WTC11 (cell line): Measurements from ENCODE around the gene ALKBH7. TPM values are rescaled to one million over a fixed set of nuclear protein-coding genes. Genes with fewer than 3 reads are reported as not detected.
A peak's percentile ranks its signal among the peaks of the same experiment; 100 is the strongest.

Source experiments
- ATAC-seq: fragments of 200-7000 bp; cut with Tn5 transposase; 2 replicates; pipeline ENCODE4 v1.10.0; 2021; ENCODE audit warnings: mild to moderate bottlenecking, moderate library complexity
- CTCF ChIA-PET: fragments of 300-600 bp; sonication (Branson Sonifier 250); formaldehyde crosslinking; loops from one replicate; lab custom pipeline; 2021; ENCODE audit warnings: antibody characterized with exemption; lab: Charles Lee
- POLR2A ChIA-PET: fragments of 350-600 bp; sonication (Branson Sonifier 250); formaldehyde crosslinking; loops from one replicate; lab custom pipeline; 2021; ENCODE audit warnings: antibody characterized with exemption; lab: Charles Lee
- DNase-seq: peaks from one replicate; pipeline ENCODE4 v3.0.0; 2021; ENCODE audit warnings: low spot score
- H3K27ac Mint-ChIP-seq: 2 replicates; pipeline ENCODE4 v1.8.0; 2021; ENCODE audit warnings: mixed read lengths
- H3K27me3 Mint-ChIP-seq: 2 replicates; pipeline ENCODE4 v1.8.0; 2021; ENCODE audit warnings: low read depth, mild to moderate bottlenecking, moderate library complexity, mixed read lengths
- H3K36me3 Mint-ChIP-seq: 2 replicates; pipeline ENCODE4 v1.8.0; 2021; ENCODE audit warnings: mixed read lengths
- H3K4me1 Mint-ChIP-seq: 2 replicates; pipeline ENCODE4 v1.8.0; 2022; ENCODE audit warnings: mixed read lengths
- H3K4me3 Mint-ChIP-seq: 2 replicates; pipeline ENCODE4 v1.8.0; 2021; ENCODE audit warnings: mild to moderate bottlenecking, moderate library complexity, mixed read lengths
- H3K9me3 Mint-ChIP-seq: 2 replicates; pipeline ENCODE4 v1.8.0; 2021; ENCODE audit warnings: mixed read lengths
- E2F5 ChIP-seq: sonication (generic); formaldehyde crosslinking; IDR thresholded peaks from 2 replicates; pipeline ENCODE4 v1.8.1; 2022; ENCODE audit warnings: mild to moderate bottlenecking, moderate library complexity, missing genetic modification reagents
- HMGA2 ChIP-seq: fragments of 250-450 bp; sonication (Bioruptor Pico); IDR thresholded peaks from 2 replicates; pipeline ENCODE4 v1.4.0; 2021; ENCODE audit warnings: mild to moderate bottlenecking, moderate library complexity
- KAT7 ChIP-seq: sonication (generic); formaldehyde crosslinking; IDR thresholded peaks from 2 replicates; pipeline ENCODE4 v1.8.1; 2023; ENCODE audit warnings: missing genetic modification reagents, mild to moderate bottlenecking, borderline replicate concordance
- MAX ChIP-seq: sonication (generic); formaldehyde crosslinking; IDR thresholded peaks from 2 replicates; pipeline ENCODE4 v1.8.0; 2022; ENCODE audit warnings: mild to moderate bottlenecking, missing genetic modification reagents
- MXD4 ChIP-seq: fragments of 250-450 bp; sonication (Bioruptor Pico); IDR thresholded peaks from 2 replicates; pipeline ENCODE4 v1.8.0; 2021; ENCODE audit warnings: mild to moderate bottlenecking, moderate library complexity, borderline replicate concordance
- MYBL2 ChIP-seq: sonication (generic); formaldehyde crosslinking; IDR thresholded peaks from 2 replicates; pipeline ENCODE4 v1.8.1; 2023; ENCODE audit warnings: mild to moderate bottlenecking, moderate library complexity, missing genetic modification reagents
- OVOL2 ChIP-seq: fragments of 250-450 bp; sonication (Bioruptor Pico); IDR thresholded peaks from 2 replicates; pipeline ENCODE4 v1.9.0; 2021; ENCODE audit warnings: mild to moderate bottlenecking, borderline replicate concordance
- RELA ChIP-seq: sonication (generic); formaldehyde crosslinking; IDR thresholded peaks from 2 replicates; pipeline ENCODE4 v1.8.1; 2022; ENCODE audit warnings: missing genetic modification reagents, mild to moderate bottlenecking, borderline replicate concordance
- SOX15 ChIP-seq: fragments of 250-450 bp; sonication (Bioruptor Pico); IDR thresholded peaks from 2 replicates; pipeline ENCODE4 v1.9.0; 2021; ENCODE audit warnings: mild to moderate bottlenecking
- TP53 ChIP-seq: sonication (generic); formaldehyde crosslinking; IDR thresholded peaks from 2 replicates; pipeline ENCODE4 v1.8.1; 2023; ENCODE audit warnings: mild to moderate bottlenecking, missing genetic modification reagents
- USF2 ChIP-seq: sonication (generic); formaldehyde crosslinking; IDR thresholded peaks from 2 replicates; pipeline ENCODE4 v1.8.1; 2023; ENCODE audit warnings: mild to moderate bottlenecking, missing genetic modification reagents, moderate library complexity
- ZNF138 ChIP-seq: sonication (generic); formaldehyde crosslinking; conservative IDR thresholded peaks from 2 replicates; pipeline ENCODE4 v1.8.1; 2022; ENCODE audit warnings: mild to moderate bottlenecking, moderate library complexity, missing genetic modification reagents
- ZNF317 ChIP-seq: sonication (generic); formaldehyde crosslinking; IDR thresholded peaks from 2 replicates; pipeline ENCODE4 v1.8.1; 2023; ENCODE audit warnings: low read depth, mild to moderate bottlenecking, moderate library complexity, missing genetic modification reagents, borderline replicate concordance
- ZNF416 ChIP-seq: fragments of 250-450 bp; sonication (Bioruptor Pico); IDR thresholded peaks from 2 replicates; pipeline ENCODE4 v1.9.0; 2021; ENCODE audit warnings: mild to moderate bottlenecking, inconsistent platforms
- total RNA-seq: library from RNA; stranded (reverse); gene quantifications from 3 replicates; pipeline ENCODE4 v1.2.3, GENCODE V29; 2021
- TF ChIP-seq, protein P1 (sequence below): fragments of 250-450 bp; sonication (Bioruptor Pico); IDR thresholded peaks from 2 replicates; pipeline ENCODE4 v1.9.0; 2021; ENCODE audit warnings: mild to moderate bottlenecking, borderline replicate concordance

Gene ALKBH7
- total RNA-seq, 1 experiment from 2014 or later, result 96.4 TPM

- no peak overlapping the region for H3K4me3 Mint-ChIP-seq
Measured at GRCh38 chr19:6364353-6364752, 8.2 kb upstream of the ALKBH7 start.

DNA sequence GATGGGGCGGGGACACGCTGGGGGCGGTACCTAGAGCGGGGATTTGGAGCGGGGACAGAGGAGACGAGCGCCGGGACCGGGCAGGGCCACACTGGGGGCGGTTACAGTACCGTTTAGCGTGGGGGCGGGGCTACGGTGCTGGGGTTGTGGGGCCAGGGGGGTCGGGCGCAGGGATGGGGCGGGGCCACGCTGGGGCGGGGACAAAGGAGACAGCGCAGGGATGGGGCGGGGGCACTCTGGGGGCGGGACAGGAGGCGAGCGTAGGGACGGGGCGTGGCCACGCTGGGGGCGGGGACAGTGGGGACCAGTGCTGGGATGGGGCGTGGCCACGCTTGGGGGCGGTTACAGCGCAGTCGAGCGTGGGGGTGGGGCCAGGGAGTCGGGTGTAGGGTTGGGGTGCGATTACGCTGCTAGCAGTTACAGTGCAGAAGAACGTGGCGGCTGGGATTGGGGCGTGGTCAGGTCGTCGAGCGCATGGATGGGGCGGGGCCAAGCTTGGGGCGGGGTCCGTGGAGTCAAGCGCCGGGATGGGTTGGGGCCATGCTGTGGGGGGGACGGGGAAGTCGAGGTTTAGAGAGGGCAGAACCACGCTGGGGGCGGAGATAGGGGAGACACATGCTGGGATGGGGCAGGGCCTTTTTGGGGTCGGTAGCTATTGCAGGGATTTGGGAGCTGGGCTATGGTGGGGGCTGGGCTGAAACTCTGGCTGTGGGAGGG, 660 bp downstream of the ALKBH7 start:
- H3K27me3 Mint-ChIP-seq, result no peaks in the 10 kb centered on the region
- H3K4me1 Mint-ChIP-seq, result peaks cover 17% of the 10 kb centered on the region
- DNase-seq (peak; percentile 100), ATAC-seq (peak; percentile 78)
- TF ChIP-seq ZNF416 (CRISPR knock-in tag) (no peak), TP53 (0 out of 2 replicates have a peak, but pooled peaks have one; percentile 38), HMGA2 (CRISPR knock-in tag) (no peak)
- H3K9me3 Mint-ChIP-seq, result no peaks in the 10 kb centered on the region
- ChIA-PET CTCF (interaction anchor here (0.8 to 4.0 kb wide), 14 partner anchors 9 to 491 kb away, joined by 3 to 18 read pairs (median 4); partner anchors contain the start of genes CLPP, GTF2F1 and KHSRP), POLR2A (interaction anchor here (0.5 to 1.9 kb wide), 12 partner anchors 10 to 394 kb away, joined by 3 to 11 read pairs (median 4); partner anchors contain the start of genes CLPP, GTF2F1 and SH2D3A)
- peak overlapping the region; percentile 85 for H3K4me3 Mint-ChIP-seq
- peak overlapping the region; percentile 94 for H3K27ac Mint-ChIP-seq
- peaks cover 2% of the 10 kb centered on the region for H3K36me3 Mint-ChIP-seq

More at GRCh38 chr19:6364353-6364752, 8.2 kb upstream of the ALKBH7 start:
- Mint-ChIP-seq H3K4me1 (peaks cover 5% of the 10 kb centered on the region; the same call in 1 of the 2 replicates), H3K27me3 (peaks cover 8% of the 10 kb centered on the region; the same call in 1 of the 2 replicates), H3K27ac (no peak overlapping the region), H3K36me3 (peaks cover 28% of the 10 kb centered on the region), H3K9me3 (no peaks in the 10 kb centered on the region)
- ChIA-PET CTCF (interaction anchor here (0.8 to 1.3 kb wide), 4 partner anchors 9 to 342 kb away, joined by 3 to 4 read pairs (median 4); no protein-coding TSS in a partner anchor), POLR2A (no interaction called here)
- DNase-seq (no peak), ATAC-seq (no peak)
- TF ChIP-seq MYBL2 (CRISPR knock-in tag), result no peak
- TF ChIP-seq ZNF138 (CRISPR knock-in tag), result no peak
- TF ChIP-seq ZNF317 (CRISPR knock-in tag), result no peak
- no peak for TF ChIP-seq KAT7 (CRISPR knock-in tag)

GRCh38 chr19:6373813-6374108, 1.2 kb downstream of the ALKBH7 start:
- Mint-ChIP-seq H3K27me3 (no peaks in the 10 kb centered on the region), H3K27ac (peak overlapping the region; percentile 94), H3K4me3 (peak overlapping the region; percentile 71), H3K4me1 (peaks cover 17% of the 10 kb centered on the region), H3K9me3 (no peaks in the 10 kb centered on the region), H3K36me3 (peaks cover 6% of the 10 kb centered on the region; the same call in 1 of the 2 replicates)
- DNase-seq (no peak), ATAC-seq (no peak)
- TF ChIP-seq OVOL2 (CRISPR knock-in tag), result no peak
- no peak for TF ChIP-seq RELA (CRISPR knock-in tag)
- TF ChIP-seq MAX (CRISPR knock-in tag), result no peak
- TF ChIP-seq MXD4 (CRISPR knock-in tag), result no peak
- TF ChIP-seq ZNF317 (CRISPR knock-in tag), result no peak
- ChIA-PET CTCF (interaction anchor here (0.8 to 4.0 kb wide), 6 partner anchors 10 to 326 kb away, joined by 3 to 18 read pairs (median 4); partner anchors contain the start of genes CLPP, GTF2F1 and KHSRP), POLR2A (interaction anchor here (0.5 to 1.9 kb wide), 3 partner anchors 16 to 103 kb away, joined by 3 to 8 read pairs (median 5); partner anchors contain the start of gene GTF2F1)

- 0 out of 2 replicates have a peak, but pooled peaks have one; percentile 37 for TF ChIP-seq RELA (CRISPR knock-in tag)
- TF ChIP-seq MYBL2 (CRISPR knock-in tag), result no peak
- Mint-ChIP-seq H3K36me3 (peaks cover 6% of the 10 kb centered on the region; the same call in 1 of the 2 replicates), H3K4me3 (peak overlapping the region; percentile 71), H3K4me1 (peaks cover 17% of the 10 kb centered on the region), H3K27me3 (no peaks in the 10 kb centered on the region), H3K9me3 (no peaks in the 10 kb centered on the region), H3K27ac (peak overlapping the region; percentile 94)
- POLR2A ChIA-PET, result interaction anchor here (0.5 to 1.0 kb wide), 3 partner anchors 17 to 678 kb away, joined by 3 to 8 read pairs (median 3); partner anchors contain the start of gene GTF2F1
- CTCF ChIA-PET, result interaction anchor here (0.8 to 4.0 kb wide), 6 partner anchors 10 to 326 kb away, joined by 3 to 18 read pairs (median 4); partner anchors contain the start of genes CLPP, GTF2F1 and KHSRP
- ATAC-seq (no peak), DNase-seq (no peak)
Measured at GRCh38 chr19:6374161-6374709, 1.6 kb downstream of the ALKBH7 start.

GRCh38 chr19:6374711-6375410, 2.3 kb downstream of the ALKBH7 start:
- Mint-ChIP-seq H3K4me3 (peak overlapping the region; percentile 35; the same call in 1 of the 2 replicates), H3K27me3 (no peaks in the 10 kb centered on the region), H3K27ac (peak overlapping the region; percentile 36; the same call in 1 of the 2 replicates), H3K9me3 (peaks cover 2% of the 10 kb centered on the region; the same call in 1 of the 2 replicates), H3K4me1 (peaks cover 17% of the 10 kb centered on the region), H3K36me3 (peaks cover 9% of the 10 kb centered on the region)
- DNase-seq, result no peak
- ChIA-PET POLR2A (interaction anchor here (0.5 kb wide), 1 partner anchor 679 kb away, joined by 3 read pairs; no protein-coding TSS in a partner anchor), CTCF (no interaction called here)
- no peak for ATAC-seq
- no peak for TF ChIP-seq SOX15
- no peak for TF ChIP-seq E2F5 (CRISPR knock-in tag)
- no peak for TF ChIP-seq USF2 (CRISPR knock-in tag)
- TF ChIP-seq, protein P1, sequence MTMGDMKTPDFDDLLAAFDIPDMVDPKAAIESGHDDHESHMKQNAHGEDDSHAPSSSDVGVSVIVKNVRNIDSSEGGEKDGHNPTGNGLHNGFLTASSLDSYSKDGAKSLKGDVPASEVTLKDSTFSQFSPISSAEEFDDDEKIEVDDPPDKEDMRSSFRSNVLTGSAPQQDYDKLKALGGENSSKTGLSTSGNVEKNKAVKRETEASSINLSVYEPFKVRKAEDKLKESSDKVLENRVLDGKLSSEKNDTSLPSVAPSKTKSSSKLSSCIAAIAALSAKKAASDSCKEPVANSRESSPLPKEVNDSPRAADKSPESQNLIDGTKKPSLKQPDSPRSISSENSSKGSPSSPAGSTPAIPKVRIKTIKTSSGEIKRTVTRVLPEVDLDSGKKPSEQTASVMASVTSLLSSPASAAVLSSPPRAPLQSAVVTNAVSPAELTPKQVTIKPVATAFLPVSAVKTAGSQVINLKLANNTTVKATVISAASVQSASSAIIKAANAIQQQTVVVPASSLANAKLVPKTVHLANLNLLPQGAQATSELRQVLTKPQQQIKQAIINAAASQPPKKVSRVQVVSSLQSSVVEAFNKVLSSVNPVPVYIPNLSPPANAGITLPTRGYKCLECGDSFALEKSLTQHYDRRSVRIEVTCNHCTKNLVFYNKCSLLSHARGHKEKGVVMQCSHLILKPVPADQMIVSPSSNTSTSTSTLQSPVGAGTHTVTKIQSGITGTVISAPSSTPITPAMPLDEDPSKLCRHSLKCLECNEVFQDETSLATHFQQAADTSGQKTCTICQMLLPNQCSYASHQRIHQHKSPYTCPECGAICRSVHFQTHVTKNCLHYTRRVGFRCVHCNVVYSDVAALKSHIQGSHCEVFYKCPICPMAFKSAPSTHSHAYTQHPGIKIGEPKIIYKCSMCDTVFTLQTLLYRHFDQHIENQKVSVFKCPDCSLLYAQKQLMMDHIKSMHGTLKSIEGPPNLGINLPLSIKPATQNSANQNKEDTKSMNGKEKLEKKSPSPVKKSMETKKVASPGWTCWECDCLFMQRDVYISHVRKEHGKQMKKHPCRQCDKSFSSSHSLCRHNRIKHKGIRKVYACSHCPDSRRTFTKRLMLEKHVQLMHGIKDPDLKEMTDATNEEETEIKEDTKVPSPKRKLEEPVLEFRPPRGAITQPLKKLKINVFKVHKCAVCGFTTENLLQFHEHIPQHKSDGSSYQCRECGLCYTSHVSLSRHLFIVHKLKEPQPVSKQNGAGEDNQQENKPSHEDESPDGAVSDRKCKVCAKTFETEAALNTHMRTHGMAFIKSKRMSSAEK (CRISPR knock-in tag), result no peak
